GM21528 (cell line): ENCODE results near the gene MAPKAPK2.

Source experiments
- ATAC-seq: cut with Tn5 transposase; IDR thresholded peaks from one replicate; pipeline ENCODE4 v1.9.1; 2021; ENCODE audit warnings: mild to moderate bottlenecking, moderate library complexity; ENCODE audit not compliant: unreplicated experiment, low FRiP score

MAPKAPK2 gene

DNA sequence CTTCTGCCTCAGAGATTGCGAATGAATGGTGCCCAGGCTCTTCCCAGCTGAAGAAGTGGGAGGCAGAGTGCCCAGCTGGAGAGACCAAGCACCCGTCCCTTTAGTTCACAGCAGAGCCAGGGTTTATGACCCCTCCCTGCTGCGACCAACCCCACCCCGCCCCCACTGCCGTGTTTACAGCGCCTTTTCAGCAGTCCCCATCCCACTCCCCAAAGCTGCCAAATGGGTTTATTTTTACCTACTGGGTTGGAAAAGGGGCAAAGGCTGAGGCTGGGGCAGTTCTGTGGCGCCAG lies 25.8 kb upstream of the MAPKAPK2 start:
- ATAC-seq = no peak

GRCh38 chr1:206660136-206660535 lies 24.6 kb upstream of the MAPKAPK2 start:
- no peak for ATAC-seq

GRCh38 chr1:206661161-206661820 lies 23.4 kb upstream of the MAPKAPK2 start:
- no peak for ATAC-seq

DNA sequence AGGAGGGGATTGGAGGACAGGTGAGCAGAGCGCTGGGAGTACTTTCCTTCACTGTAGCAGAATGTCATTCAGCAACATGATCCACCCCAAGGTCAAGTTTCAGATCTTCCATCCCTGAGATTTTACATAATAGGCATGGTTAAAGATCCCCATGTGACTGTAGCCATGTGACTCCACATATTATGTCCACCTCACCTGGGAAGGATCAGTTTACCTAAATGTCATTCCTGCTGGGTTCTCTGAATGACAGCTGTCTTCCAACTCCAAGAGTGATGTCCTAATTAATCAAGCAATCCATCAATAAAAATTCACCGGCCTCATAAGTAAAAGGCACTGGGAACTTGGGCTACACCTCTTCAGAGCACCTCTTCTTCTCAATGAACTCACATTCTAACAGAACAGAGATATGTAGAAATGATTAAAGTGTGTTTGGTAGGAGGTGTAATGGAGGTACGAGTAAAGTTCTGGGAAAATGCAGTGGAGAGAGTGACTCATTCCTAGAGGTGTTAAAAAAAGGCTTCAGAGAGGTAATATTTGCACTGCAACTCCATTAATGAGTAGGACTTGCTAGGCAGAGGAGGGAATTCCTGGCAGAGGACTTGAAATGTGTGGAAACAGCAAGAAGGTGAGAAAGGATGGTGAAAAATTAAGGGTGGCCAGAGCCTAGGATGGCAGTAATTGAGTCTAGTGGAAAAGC lies 22.2 kb upstream of the MAPKAPK2 start:
- ATAC-seq = no peak

DNA sequence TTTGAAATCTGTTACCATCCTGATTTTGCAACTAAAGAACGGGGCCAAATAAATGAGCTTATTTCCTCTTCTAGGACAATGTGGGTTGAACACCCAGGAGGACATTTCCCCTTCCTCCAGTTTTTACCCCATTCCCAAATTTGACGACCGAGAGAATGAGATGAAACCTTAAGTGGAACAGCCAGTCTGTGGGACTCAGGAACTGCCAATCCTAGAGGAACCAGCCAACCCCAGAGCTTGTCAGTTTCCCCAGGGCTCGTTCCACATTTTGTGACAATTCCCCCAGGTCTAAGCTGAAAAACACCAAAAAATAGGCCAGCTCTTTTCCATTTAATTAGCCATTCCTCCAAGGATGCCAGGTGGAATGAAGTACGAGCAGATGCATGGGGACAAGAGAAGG lies 21.3 kb upstream of the MAPKAPK2 start:
- no peak for ATAC-seq

DNA sequence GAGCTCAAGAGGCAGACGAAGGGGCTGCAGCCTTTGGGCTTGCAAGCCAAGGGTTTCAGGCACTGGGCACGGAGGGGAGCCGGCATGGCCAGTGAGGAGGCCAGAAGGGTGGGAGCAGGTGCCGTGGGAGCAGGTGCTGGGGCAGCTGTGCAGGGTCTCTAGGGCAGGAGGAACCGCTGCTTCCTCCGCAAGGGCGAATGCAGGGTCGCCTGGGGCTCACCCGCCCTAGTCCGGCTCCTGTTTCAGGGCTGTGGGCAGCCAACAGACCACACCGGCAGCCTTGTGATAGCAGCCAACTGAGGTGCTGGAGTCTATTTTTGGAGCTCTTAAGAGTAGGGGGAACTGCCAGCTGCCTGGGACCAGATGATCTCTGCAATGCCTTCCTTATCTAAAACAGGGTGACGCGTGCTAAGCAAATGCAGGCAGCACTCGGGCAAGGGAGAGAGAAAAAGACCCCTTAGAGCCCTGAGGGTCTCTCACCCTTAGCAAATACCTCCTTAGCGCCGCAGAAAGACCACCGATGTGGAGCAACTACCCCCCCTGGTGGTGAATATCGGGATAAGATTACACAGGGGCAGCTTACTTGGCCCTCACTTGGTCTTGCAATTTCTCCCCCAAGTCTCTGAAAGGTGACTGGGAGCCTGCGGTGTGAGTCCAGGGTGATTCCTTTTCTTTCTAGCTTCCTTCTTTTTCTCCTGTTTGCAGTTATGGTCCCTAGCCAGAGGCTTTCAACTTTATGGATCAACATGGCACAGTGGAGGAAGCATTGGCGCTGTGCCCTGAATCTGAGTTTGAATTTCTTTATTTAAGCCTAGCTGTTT lies 20.7 kb upstream of the MAPKAPK2 start:
- peak; percentile 75 for ATAC-seq

- no peak for ATAC-seq
These were observed 20.0 kb upstream of the MAPKAPK2 start for GRCh38 chr1:206664740-206665139.

GRCh38 chr1:206666031-206666561 lies 18.6 kb upstream of the MAPKAPK2 start:
- no peak for ATAC-seq

DNA sequence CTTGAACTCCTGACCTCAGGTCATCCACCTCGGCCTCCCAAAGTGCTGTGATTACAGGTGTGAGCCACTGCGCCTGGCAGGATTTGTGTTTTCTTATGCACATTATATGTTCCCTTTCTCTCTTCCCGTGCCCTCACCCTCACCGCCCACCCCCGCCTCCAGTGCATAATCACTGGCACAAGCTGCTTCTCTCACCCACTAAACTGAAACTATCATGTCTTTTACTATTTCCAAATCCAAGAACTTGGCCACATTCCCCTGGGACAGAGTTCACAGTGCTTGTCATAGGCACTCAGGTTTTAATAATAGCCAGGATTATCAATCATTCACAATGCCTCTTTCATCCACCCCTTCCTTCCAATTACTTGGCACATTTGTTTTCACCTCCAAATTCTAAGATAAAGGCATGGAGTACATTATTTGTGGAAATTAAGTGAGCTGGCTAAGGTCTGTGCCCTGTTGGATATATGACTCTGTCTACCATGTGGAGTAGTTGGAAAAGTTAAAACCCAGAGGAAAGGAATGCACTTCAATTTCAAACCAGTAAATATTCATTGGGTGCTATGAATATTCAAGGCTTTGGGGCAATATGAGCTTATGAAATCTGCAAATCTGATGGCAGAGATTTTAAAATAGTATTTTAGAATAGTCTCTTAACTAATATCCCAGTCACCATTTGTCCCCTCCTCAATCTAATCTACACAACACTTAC lies 17.6 kb upstream of the MAPKAPK2 start:
- no peak for ATAC-seq

GRCh38 chr1:206668351-206668750 lies 16.4 kb upstream of the MAPKAPK2 start:
- ATAC-seq = no peak

DNA sequence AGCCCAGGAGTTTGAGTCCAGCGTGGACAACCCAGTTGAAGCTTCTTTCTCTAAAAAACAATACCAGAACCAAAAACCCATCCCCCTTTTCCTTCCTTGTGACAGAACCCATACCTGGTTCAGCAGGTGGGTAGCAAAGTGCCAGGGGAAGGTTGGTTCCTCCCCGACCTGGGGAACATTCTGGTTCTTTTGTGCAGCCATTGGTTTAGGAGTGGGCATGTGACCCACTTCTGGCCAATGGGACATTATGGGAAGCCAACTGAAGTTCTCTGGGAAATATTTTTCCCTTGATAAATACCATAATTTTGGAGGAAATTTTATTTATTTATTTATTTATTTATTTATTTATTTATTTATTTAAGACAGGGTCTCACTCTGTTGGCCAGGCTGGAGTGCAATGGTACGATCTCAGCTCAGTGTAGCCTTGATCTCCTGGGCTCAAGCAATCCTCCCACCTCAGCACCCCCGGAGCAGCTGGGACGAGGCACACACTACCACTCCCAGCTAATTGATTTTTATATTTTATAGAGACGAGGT lies 15.8 kb upstream of the MAPKAPK2 start:
- no peak for ATAC-seq

GRCh38 chr1:206672011-206672688 lies 12.6 kb upstream of the MAPKAPK2 start:
- no peak for ATAC-seq

- no peak for ATAC-seq
These were observed 11.6 kb upstream of the MAPKAPK2 start for GRCh38 chr1:206672844-206673758.

- no peak for ATAC-seq
These were observed 10.5 kb upstream of the MAPKAPK2 start for GRCh38 chr1:206674236-206674635.

DNA sequence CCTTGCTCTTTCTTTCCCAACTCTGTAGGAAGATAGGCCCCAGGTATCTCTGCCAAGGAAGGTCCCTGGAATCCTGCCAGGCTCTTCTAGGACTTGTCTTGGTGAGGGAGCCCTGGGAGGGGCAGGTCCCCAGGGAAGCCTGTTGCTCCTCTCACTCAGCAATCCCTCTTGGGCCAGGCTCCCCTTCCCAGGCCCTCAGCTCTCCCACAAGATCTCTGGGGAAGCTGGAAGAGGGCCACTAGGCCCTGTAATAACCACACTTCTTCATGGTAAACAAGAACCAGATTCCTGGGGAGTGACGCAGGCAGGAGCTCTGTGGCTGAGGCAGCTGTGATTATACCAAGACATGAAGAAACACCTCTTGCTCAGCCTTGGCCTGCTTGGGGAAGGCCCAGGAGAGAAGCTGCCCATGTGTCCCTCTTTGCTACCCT lies 9.9 kb upstream of the MAPKAPK2 start:
- ATAC-seq = no peak

DNA sequence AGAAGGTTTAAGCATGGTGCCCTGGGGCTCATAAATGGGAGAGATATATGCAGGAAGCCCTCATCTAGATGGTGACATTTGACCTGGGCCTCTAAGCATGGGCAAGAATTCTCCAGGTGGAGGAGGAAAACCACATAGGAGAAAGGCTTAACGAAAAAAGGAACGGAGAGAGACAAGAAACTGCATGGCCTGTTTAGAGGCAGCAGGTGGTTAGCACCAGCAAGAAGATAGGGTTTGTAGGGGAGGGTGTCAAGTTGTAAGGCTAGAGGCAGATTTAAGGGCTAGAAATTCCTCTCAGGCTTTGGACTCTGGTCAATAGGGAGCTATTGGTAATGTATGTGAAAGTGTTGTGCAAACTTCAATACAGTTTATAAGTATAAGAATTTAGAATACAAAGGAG lies 8.2 kb upstream of the MAPKAPK2 start:
- no peak for ATAC-seq

GRCh38 chr1:206678490-206678889 lies 6.2 kb upstream of the MAPKAPK2 start:
- no peak for ATAC-seq

DNA sequence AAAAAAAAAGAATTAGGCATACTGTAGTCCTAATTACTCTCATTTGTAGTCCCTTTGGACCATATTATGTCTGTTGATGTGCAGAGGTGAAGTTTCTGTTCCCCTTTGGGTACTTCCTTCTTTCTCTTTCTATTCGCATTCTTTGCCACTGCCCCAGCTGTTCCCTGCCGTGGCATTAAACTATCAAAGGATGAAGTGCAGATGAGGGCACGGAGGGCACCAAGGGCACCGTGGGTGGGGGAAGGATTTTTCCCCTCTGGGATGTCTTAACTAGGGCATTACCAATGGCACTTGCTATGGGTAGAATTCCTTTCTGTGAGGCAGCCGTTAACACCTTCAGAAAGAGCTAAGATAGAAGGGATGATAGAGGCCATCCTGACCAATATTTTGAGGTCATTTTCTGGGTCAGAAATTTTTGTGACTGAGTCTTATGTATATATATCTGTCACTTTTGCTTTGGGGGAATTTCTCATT lies 4.9 kb upstream of the MAPKAPK2 start:
- ATAC-seq = peak; percentile 74

GRCh38 chr1:206680279-206680678 lies 4.4 kb upstream of the MAPKAPK2 start:
- peak; percentile 0 for ATAC-seq
